Measurements from ENCODE around the gene COQ4. TPM values are rescaled to one million over a fixed set of nuclear protein-coding genes. Genes with fewer than 3 reads are reported as not detected.

The COQ4 gene
- polyA plus RNA-seq, 1 experiment: 19.0 TPM

DNA sequence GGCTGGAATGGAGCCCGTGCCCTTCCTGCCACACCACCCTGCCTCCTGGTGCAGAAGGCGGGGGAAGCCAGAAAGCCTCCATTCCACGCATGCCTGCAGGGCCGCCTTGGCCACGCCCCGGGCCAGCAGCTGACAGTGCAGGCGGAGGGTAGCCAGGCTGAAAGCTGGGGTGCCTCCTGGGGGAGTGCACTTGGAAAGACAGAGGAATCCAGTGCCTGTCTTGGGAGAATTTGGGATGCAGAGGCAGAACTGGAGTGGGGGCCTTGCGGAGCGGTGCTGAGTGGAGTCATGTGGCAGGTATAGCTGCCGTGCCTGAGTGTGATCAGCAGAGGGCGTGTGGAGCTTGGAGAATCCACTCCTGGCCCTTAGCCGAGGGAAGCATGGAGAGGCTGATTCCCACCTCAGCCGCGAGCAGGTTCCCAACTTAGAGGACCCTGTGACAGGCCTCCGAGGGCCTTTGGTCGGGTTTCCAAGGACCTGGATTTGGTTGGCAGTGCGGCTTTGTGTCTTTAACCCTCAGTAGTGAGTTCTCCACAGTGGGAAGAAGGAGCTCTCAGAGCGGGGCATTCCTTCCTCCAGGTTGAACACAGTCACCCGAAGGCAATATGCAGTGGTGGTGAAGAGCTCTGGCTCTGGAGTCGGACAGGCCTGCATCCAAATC, 39.5 kb downstream of the COQ4 start:
- POLR2A ChIA-PET: interaction anchor here (0.5 to 1.8 kb wide), 6 partner anchors 9 to 118 kb away, joined by 3 to 20 read pairs (median 4); partner anchors contain the start of gene URM1
- peak; percentile 64 for DNase-seq (ENCODE audit: low read depth, low spot score)
- Histone ChIP-seq H3K4me3 (ENCODE audit: low read depth, low read length) (peak overlapping the region; percentile 59), H3K27ac (ENCODE audit: low read depth, low read length) (peak overlapping the region; percentile 39), H3K9me3 (ENCODE audit: control insufficient read depth, insufficient read depth, low read length) (no peaks in the 10 kb centered on the region), H3K27me3 (ENCODE audit: control insufficient read depth, insufficient read depth, low read length) (no peaks in the 10 kb centered on the region)
- CTCF ChIA-PET: interaction anchor here (0.5 to 5.0 kb wide), 31 partner anchors 9 to 226 kb away, joined by 3 to 35 read pairs (median 4); partner anchors contain the start of genes CERCAM and URM1
- TF ChIP-seq, protein P1, sequence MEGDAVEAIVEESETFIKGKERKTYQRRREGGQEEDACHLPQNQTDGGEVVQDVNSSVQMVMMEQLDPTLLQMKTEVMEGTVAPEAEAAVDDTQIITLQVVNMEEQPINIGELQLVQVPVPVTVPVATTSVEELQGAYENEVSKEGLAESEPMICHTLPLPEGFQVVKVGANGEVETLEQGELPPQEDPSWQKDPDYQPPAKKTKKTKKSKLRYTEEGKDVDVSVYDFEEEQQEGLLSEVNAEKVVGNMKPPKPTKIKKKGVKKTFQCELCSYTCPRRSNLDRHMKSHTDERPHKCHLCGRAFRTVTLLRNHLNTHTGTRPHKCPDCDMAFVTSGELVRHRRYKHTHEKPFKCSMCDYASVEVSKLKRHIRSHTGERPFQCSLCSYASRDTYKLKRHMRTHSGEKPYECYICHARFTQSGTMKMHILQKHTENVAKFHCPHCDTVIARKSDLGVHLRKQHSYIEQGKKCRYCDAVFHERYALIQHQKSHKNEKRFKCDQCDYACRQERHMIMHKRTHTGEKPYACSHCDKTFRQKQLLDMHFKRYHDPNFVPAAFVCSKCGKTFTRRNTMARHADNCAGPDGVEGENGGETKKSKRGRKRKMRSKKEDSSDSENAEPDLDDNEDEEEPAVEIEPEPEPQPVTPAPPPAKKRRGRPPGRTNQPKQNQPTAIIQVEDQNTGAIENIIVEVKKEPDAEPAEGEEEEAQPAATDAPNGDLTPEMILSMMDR (IDR thresholded peaks at IDR 0.05; ENCODE audit: low read depth, low read length): peak; percentile 91

DNA sequence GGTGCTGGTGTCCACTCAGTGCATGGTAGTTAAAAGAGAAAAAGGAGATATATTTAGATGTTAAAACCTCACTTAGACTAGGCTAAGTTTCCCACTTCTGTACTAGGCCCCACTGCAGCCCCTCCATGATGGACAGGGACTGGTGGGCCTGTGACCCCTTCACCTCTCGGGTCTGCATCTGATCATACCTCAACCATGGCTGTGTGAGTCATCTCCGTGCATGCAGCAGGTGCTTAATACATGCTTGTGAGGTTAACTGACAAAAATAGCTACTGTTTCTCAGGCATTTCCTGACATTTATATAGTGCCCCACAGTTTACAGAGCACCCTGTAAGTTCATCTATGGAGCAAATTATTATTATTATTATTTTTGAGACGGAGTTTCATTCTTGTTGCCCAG, 40.1 kb downstream of the COQ4 start:
- no peaks in the 10 kb centered on the region for H3K27me3 ChIP-seq (ENCODE audit: control insufficient read depth, insufficient read depth, low read length)
- ChIA-PET POLR2A (interaction anchor here (0.5 to 1.8 kb wide), 4 partner anchors 8 to 117 kb away, joined by 3 to 20 read pairs (median 4); partner anchors contain the start of gene URM1), CTCF (interaction anchor here (0.5 to 5.0 kb wide), 32 partner anchors 8 to 225 kb away, joined by 3 to 35 read pairs (median 4); partner anchors contain the start of genes CERCAM and URM1)
- H3K9me3 ChIP-seq (ENCODE audit: control insufficient read depth, insufficient read depth, low read length): no peaks in the 10 kb centered on the region
- TF ChIP-seq, protein P1 (IDR thresholded peaks at IDR 0.05; ENCODE audit: low read depth, low read length): no peak
- H3K27ac ChIP-seq (ENCODE audit: low read depth, low read length): no peak overlapping the region
- DNase-seq (ENCODE audit: low read depth, low spot score): no peak
- no peak overlapping the region for H3K4me3 ChIP-seq (ENCODE audit: low read depth, low read length)

- CTCF ChIA-PET: no interaction called here
- H3K9me3 ChIP-seq (ENCODE audit: control insufficient read depth, insufficient read depth, low read length): no peaks in the 10 kb centered on the region
- POLR2A ChIA-PET: no interaction called here
These were observed 42.9 kb downstream of the COQ4 start for GRCh38 chr9:128365525-128365924.

DNA sequence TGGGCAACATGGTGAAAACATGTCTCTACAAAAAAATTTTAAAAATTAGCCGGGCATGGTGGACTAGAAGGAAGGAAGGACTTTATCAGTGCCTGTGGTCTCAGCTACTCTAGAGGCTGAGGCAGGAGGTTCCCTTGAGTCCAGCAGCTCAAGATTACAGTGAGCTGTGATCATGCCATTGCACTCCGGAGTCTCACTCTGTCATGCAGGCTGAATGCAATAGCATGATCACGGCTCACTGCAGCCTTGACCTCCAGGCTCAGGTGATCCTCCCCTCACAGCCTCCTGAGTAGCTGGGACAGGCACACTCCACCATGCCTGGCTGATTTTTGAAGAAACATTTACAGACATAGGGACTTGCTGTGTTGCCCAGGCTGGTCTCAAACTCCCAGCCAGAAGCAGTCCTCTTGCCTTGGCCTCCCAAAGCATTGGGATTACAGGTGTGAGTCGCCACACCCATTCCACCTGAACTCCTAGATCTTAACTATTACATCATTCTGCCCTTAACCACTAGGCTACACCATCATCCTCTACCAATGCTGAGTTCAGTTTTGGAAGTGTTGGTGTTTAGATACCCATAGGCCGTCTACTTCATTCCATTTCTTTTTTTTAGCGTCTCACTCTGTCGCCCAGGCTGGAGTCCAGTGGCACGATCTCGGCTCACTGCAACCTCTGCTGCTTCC, 46.5 kb downstream of the COQ4 start:
- CTCF ChIA-PET: no interaction called here
- DNase-seq (ENCODE audit: low read depth, low spot score): no peak
- TF ChIP-seq, protein P1 (IDR thresholded peaks at IDR 0.05; ENCODE audit: low read depth, low read length): no peak

More at GRCh38 chr9:128365525-128365924, 42.9 kb downstream of the COQ4 start:
- Histone ChIP-seq H3K27me3 (ENCODE audit: control insufficient read depth, insufficient read depth, low read length) (no peaks in the 10 kb centered on the region), H3K27ac (ENCODE audit: low read depth, low read length) (no peak overlapping the region), H3K4me3 (ENCODE audit: low read depth, low read length) (no peak overlapping the region)
- TF ChIP-seq, protein P1 (IDR thresholded peaks at IDR 0.05; ENCODE audit: low read depth, low read length): no peak
- DNase-seq (ENCODE audit: low read depth, low spot score): no peak

More for the DNA sequence above, 46.5 kb downstream of the COQ4 start:
- Histone ChIP-seq H3K27me3 (ENCODE audit: control insufficient read depth, insufficient read depth, low read length) (no peaks in the 10 kb centered on the region), H3K9me3 (ENCODE audit: control insufficient read depth, insufficient read depth, low read length) (no peaks in the 10 kb centered on the region), H3K27ac (ENCODE audit: low read depth, low read length) (no peak overlapping the region), H3K4me3 (ENCODE audit: low read depth, low read length) (no peak overlapping the region)
- POLR2A ChIA-PET: interaction anchor here (0.6 kb wide), 1 partner anchor 89 kb away, joined by 7 read pairs; no protein-coding TSS in a partner anchor

Measured in AG04450 (cell line).